ENCODE results near the gene RUFY4.

Gene RUFY4

DNA sequence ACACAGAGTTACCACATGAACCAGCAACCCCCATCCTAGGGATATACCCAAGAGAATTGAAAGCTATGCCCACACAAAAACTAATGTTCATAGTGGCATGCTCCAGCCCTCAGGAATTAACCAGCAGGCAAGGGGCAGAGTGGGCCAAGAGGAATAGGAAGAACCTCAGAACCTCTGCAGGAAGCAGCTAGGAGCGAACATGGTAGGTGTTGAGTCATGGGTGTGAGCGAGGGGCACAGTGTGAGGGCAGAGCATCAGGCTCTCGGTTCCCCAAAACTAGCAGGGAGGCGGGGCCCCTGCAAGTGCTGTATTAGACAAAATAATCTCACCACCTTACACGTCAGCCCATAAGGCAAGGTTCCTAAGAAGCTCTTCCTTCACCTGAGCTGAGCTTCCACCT is 5.6 kb upstream of the RUFY4 start:
- Histone ChIP-seq H3K4me1 (ENCODE audit: control insufficient read depth in 2 of 2, insufficient read depth in 2 of 2, low read length in 2 of 2) (no peaks in the 10 kb centered on the region), H3K9ac (ENCODE audit: low read depth in 1 of 2, low read length in 2 of 2) (no peak overlapping the region), H3K9me3 (ENCODE audit: control insufficient read depth in 2 of 2, low read length in 2 of 2) (no peaks in the 10 kb centered on the region), H3K27ac (ENCODE audit: low read depth in 2 of 2, low read length in 2 of 2) (no peak overlapping the region), H3K36me3 (ENCODE audit: control insufficient read depth in 2 of 2, insufficient read depth in 2 of 2, low read length in 2 of 2) (no peaks in the 10 kb centered on the region), H3K4me3 (ENCODE audit: low read length in 2 of 2) (no peak overlapping the region), H3K27me3 (ENCODE audit: control insufficient read depth in 2 of 2, insufficient read depth in 2 of 2, low read length in 2 of 2) (peaks cover 5 to 12% of the 10 kb centered on the region in 2 donors)

DNA sequence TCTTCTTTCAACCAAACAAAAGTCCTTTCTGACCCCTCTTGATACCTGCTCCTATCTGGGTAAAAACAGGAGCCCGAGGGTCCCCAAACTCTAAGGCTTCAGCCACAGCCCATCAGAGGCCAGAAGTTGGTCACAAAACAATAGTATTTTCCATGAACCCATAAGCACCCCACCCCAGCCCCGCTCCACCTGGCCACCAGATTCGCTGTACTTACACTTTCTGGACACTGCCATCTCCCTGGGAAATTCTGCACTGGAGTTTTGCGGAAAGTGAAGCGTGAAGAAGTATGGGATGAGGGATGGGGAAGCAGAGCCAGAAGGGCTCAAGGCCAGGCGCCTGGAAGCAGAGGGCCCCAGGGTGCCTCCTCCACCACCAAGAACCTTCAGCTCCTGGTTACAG is 5.2 kb upstream of the RUFY4 start:
- no peaks in the 10 kb centered on the region for H3K36me3 ChIP-seq (ENCODE audit: control insufficient read depth in 2 of 2, insufficient read depth in 2 of 2, low read length in 2 of 2)
- no peak overlapping the region for H3K4me3 ChIP-seq (ENCODE audit: low read length in 2 of 2)
- H3K9ac ChIP-seq (ENCODE audit: low read depth in 1 of 2, low read length in 2 of 2), result no peak overlapping the region
- peaks cover 5 to 10% of the 10 kb centered on the region in 2 donors for H3K27me3 ChIP-seq (ENCODE audit: control insufficient read depth in 2 of 2, insufficient read depth in 2 of 2, low read length in 2 of 2)
- no peaks in the 10 kb centered on the region for H3K4me1 ChIP-seq (ENCODE audit: control insufficient read depth in 2 of 2, insufficient read depth in 2 of 2, low read length in 2 of 2)
- no peaks in the 10 kb centered on the region for H3K9me3 ChIP-seq (ENCODE audit: control insufficient read depth in 2 of 2, low read length in 2 of 2)
- no peak overlapping the region for H3K27ac ChIP-seq (ENCODE audit: low read depth in 2 of 2, low read length in 2 of 2)

DNA sequence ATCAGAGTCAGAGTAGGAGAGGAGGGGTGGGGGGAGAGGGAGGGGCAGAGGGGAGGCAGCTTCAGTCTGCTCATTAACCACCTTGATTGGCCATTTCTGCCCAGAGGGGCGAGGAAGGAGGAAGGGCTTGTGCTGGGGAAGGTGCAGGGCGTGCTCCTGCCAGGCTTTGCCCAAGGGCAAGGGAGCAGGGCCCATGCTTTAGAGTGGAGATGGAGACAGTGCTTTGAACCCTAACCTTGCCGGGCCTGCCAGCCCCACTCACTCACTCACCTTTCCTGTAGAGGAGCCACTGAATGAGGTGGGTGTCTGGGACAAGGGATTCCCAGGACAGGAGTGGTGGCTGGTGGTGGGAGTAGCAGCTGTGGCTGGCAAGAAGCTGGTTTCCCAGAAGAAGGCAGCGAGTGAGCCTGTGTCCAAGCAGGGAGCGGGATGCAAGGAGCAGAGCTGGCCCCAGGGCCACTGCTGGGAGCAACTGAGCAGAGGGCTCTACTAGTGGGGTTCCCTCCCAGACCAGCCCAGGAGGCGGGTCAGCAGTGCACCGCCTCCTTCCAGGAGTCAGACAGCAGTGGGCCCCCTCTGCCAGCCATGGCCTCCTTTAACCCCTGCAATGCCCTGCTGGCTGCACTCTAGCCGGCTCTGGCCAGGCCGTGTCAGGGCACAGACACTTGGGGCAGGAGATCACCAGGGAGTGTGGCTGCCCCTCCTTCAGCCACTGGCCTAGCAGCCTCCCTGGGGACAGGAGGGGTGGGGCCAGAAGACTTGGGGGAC is 3.6 kb upstream of the RUFY4 start:
- no peak overlapping the region for H3K27ac ChIP-seq (ENCODE audit: low read depth in 2 of 2, low read length in 2 of 2)
- no peaks in the 10 kb centered on the region for H3K36me3 ChIP-seq (ENCODE audit: control insufficient read depth in 2 of 2, insufficient read depth in 2 of 2, low read length in 2 of 2)
- no peak overlapping the region for H3K9ac ChIP-seq (ENCODE audit: low read depth in 1 of 2, low read length in 2 of 2)
- no peaks in the 10 kb centered on the region for H3K9me3 ChIP-seq (ENCODE audit: control insufficient read depth in 2 of 2, low read length in 2 of 2)
- H3K4me3 ChIP-seq (ENCODE audit: low read length in 2 of 2), result no peak overlapping the region
- peaks cover 5 to 10% of the 10 kb centered on the region in 2 donors for H3K27me3 ChIP-seq (ENCODE audit: control insufficient read depth in 2 of 2, insufficient read depth in 2 of 2, low read length in 2 of 2)
- peaks cover 2% of the 10 kb centered on the region in 2 donors for H3K4me1 ChIP-seq (ENCODE audit: control insufficient read depth in 2 of 2, insufficient read depth in 2 of 2, low read length in 2 of 2)

DNA sequence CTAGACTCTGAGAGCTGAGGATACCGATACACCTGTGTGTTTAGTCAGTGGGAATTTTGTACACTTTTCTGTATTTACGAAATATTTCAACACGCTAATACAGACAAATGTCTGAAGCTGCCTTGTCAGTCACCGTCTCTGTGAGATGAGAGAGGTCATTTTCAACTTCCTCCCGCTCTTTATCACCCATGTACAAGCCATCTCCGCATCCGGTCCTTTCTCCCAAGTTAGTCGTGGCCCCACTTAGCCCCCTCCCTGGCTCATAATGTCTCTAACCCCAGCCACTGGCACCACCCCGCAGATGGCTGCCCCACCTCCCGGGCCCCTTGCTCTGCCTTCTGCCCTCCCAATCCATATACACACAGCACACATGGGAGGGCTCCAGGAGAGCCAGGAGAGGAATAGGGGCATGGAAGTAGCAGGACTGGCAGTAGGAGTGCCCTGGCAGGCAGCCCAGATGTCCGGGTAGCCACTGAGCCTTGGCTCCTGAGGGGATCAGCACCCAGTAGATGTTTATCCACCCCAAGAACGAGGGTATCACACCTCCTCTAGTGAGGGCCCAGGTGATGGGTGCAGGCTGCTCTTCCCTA is 2.0 kb upstream of the RUFY4 start:
- Histone ChIP-seq H3K9ac (ENCODE audit: low read depth in 1 of 2, low read length in 2 of 2) (no peak overlapping the region), H3K27me3 (ENCODE audit: control insufficient read depth in 2 of 2, insufficient read depth in 2 of 2, low read length in 2 of 2) (peaks cover 8 to 10% of the 10 kb centered on the region in 2 donors), H3K36me3 (ENCODE audit: control insufficient read depth in 2 of 2, insufficient read depth in 2 of 2, low read length in 2 of 2) (no peaks in the 10 kb centered on the region), H3K9me3 (ENCODE audit: control insufficient read depth in 2 of 2, low read length in 2 of 2) (no peaks in the 10 kb centered on the region), H3K4me1 (ENCODE audit: control insufficient read depth in 2 of 2, insufficient read depth in 2 of 2, low read length in 2 of 2) (peaks cover 2% of the 10 kb centered on the region in 2 donors), H3K27ac (ENCODE audit: low read depth in 2 of 2, low read length in 2 of 2) (no peak overlapping the region), H3K4me3 (ENCODE audit: low read length in 2 of 2) (no peak overlapping the region)

DNA sequence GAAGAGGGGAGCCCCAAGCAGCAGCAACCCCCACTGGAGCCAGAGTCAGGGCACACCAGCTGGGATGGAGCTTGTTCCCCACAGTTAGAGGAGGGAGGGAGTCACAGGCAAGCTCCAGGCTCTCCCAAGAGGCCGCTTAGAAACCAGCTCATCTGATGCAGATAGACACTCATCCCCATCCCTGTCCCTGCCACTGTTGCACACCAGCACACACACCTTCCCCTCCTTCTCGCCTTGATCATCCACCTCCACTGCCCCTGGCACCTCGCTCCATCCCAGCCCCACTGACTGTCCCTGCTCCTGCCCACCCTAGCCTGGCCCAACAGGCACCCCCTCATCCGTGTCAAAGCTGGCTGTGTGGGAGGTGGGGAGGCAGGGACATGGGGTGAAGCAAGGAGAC is 1.5 kb upstream of the RUFY4 start:
- Histone ChIP-seq H3K36me3 (ENCODE audit: control insufficient read depth in 2 of 2, insufficient read depth in 2 of 2, low read length in 2 of 2) (no peaks in the 10 kb centered on the region), H3K4me3 (ENCODE audit: low read length in 2 of 2) (no peak overlapping the region), H3K27me3 (ENCODE audit: control insufficient read depth in 2 of 2, insufficient read depth in 2 of 2, low read length in 2 of 2) (peaks cover 8 to 10% of the 10 kb centered on the region in 2 donors), H3K9ac (ENCODE audit: low read depth in 1 of 2, low read length in 2 of 2) (no peak overlapping the region), H3K9me3 (ENCODE audit: control insufficient read depth in 2 of 2, low read length in 2 of 2) (no peaks in the 10 kb centered on the region), H3K27ac (ENCODE audit: low read depth in 2 of 2, low read length in 2 of 2) (no peak overlapping the region), H3K4me1 (ENCODE audit: control insufficient read depth in 2 of 2, insufficient read depth in 2 of 2, low read length in 2 of 2) (peaks cover 2% of the 10 kb centered on the region in 2 donors)

DNA sequence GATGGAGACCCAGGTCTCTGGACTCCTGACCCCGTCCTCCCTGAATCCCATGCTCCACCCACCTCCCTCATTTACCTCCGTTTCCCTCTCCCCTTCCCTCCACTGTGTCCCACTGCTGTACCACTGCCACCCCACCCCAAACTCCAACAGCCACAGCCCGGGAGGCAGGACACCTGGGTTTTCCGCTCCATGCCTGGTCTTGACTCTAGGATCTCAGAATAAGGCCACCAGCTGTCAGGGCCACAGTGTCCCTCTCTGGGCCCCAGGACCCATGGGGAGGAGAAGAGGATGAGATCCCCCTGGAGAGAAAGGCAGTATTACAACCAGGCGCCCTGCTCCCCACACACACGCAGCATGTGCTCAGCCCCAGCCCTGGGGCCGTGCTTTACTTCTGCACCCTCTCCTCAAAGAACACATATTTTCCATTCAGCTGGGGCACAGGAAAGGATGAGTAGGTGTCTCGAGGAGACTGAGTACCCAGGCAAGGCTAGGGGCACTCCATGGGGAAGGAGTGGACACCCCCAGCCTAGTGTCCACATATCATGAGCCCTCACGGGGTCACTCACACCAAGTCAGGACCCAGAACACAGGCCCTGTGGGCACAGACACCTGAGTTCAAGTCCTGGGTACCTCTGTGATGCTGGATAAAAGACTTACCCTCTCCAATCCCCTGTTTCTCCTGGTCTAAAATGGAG is 700 bp downstream of the RUFY4 start:
- Histone ChIP-seq H3K9me3 (ENCODE audit: control insufficient read depth in 2 of 2, low read length in 2 of 2) (no peaks in the 10 kb centered on the region), H3K27me3 (ENCODE audit: control insufficient read depth in 2 of 2, insufficient read depth in 2 of 2, low read length in 2 of 2) (peaks cover 8 to 10% of the 10 kb centered on the region in 2 donors), H3K4me1 (ENCODE audit: control insufficient read depth in 2 of 2, insufficient read depth in 2 of 2, low read length in 2 of 2) (peaks cover 2% of the 10 kb centered on the region in 2 donors), H3K27ac (ENCODE audit: low read depth in 2 of 2, low read length in 2 of 2) (no peak overlapping the region), H3K36me3 (ENCODE audit: control insufficient read depth in 2 of 2, insufficient read depth in 2 of 2, low read length in 2 of 2) (no peaks in the 10 kb centered on the region), H3K9ac (ENCODE audit: low read depth in 1 of 2, low read length in 2 of 2) (no peak overlapping the region), H3K4me3 (ENCODE audit: low read length in 2 of 2) (no peak overlapping the region)

DNA sequence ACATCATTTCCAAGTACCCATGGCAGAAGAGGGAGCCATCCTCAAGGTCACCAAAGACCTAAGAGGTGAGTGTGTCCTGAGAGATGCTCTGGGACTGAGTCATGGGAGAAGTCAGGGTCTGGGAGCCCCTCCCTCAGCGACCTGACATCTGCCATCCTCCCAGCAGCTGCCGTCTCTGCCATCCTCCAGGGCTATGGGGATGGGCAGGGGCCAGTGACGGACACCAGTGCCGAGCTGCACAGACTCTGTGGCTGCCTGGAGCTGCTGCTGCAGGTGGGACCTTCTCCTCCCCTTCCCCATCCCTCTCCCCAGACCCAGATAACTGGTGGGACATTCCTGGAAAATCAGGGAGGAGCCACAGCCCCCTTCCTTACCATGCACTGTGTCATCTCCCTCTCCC is 1.5 kb downstream of the RUFY4 start:
- Histone ChIP-seq H3K27ac (ENCODE audit: low read depth in 2 of 2, low read length in 2 of 2) (no peak overlapping the region), H3K9me3 (ENCODE audit: control insufficient read depth in 2 of 2, low read length in 2 of 2) (no peaks in the 10 kb centered on the region), H3K4me3 (ENCODE audit: low read length in 2 of 2) (no peak overlapping the region), H3K4me1 (ENCODE audit: control insufficient read depth in 2 of 2, insufficient read depth in 2 of 2, low read length in 2 of 2) (peaks cover 2% of the 10 kb centered on the region in 2 donors), H3K9ac (ENCODE audit: low read depth in 1 of 2, low read length in 2 of 2) (no peak overlapping the region), H3K36me3 (ENCODE audit: control insufficient read depth in 2 of 2, insufficient read depth in 2 of 2, low read length in 2 of 2) (no peaks in the 10 kb centered on the region), H3K27me3 (ENCODE audit: control insufficient read depth in 2 of 2, insufficient read depth in 2 of 2, low read length in 2 of 2) (peaks cover 8 to 10% of the 10 kb centered on the region in 2 donors)

DNA sequence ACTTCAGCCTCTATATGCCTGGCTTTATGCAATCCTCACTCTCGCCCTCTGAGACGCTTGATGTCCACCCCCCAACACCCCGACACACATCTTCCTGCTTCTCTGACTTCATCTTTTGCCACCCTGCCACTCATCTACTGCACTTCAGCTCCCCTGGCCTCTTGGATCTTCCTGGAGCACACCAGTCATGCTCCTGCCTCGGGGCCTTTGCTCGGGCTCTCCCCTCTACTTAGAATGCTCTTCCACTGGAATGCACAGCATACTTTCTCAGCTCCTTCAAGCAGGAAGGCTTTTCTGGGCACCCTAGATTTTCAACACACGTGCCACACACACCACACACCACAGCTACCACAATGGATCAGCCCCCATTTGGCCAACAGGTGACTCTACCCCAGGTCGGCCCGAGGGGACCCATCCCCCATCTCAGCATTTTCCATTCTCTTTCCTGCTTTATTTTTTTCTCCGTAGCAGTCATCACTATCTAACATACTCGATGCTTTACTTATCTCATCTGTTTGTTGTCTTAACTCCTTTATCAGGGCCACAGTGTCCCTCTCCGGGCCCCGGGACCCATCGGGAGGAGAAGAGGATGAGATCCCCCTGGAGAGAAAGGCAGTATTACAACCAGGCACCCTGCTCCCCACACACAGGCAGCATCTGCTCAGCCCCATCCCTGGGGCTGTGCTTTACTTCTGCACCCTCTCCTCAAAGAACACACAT is 2.3 kb downstream of the RUFY4 start:
- no peak overlapping the region for H3K9ac ChIP-seq (ENCODE audit: low read depth in 1 of 2, low read length in 2 of 2)
- no peaks in the 10 kb centered on the region for H3K9me3 ChIP-seq (ENCODE audit: control insufficient read depth in 2 of 2, low read length in 2 of 2)
- H3K4me3 ChIP-seq (ENCODE audit: low read length in 2 of 2), result no peak overlapping the region
- peaks cover 2% of the 10 kb centered on the region in 2 donors for H3K4me1 ChIP-seq (ENCODE audit: control insufficient read depth in 2 of 2, insufficient read depth in 2 of 2, low read length in 2 of 2)
- no peaks in the 10 kb centered on the region for H3K36me3 ChIP-seq (ENCODE audit: control insufficient read depth in 2 of 2, insufficient read depth in 2 of 2, low read length in 2 of 2)
- no peak overlapping the region for H3K27ac ChIP-seq (ENCODE audit: low read depth in 2 of 2, low read length in 2 of 2)
- peaks cover 8 to 10% of the 10 kb centered on the region in 2 donors for H3K27me3 ChIP-seq (ENCODE audit: control insufficient read depth in 2 of 2, insufficient read depth in 2 of 2, low read length in 2 of 2)

DNA sequence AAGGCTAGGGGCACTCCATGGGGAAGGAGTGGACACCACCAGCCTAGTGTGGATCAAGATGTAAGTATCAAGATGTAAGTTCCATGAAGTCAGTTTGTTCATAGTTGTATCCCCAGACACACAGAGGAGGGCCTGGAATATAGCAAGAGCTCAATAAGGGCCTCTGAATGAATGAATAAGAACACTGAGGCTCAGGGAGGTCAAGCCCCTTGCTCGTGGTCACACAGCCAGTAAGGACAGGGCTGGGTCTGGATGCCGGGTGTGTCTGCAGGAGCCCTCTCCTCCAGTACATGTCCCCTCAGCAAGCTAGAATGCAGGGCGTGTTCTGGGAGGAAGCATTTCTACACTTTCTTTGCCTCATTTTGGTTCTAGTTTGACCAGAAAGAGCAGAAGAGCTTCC is 2.9 kb downstream of the RUFY4 start:
- Histone ChIP-seq H3K27me3 (ENCODE audit: control insufficient read depth in 2 of 2, insufficient read depth in 2 of 2, low read length in 2 of 2) (peaks cover 6 to 10% of the 10 kb centered on the region in 2 donors), H3K4me1 (ENCODE audit: control insufficient read depth in 2 of 2, insufficient read depth in 2 of 2, low read length in 2 of 2) (peaks cover 2% of the 10 kb centered on the region in 2 donors), H3K36me3 (ENCODE audit: control insufficient read depth in 2 of 2, insufficient read depth in 2 of 2, low read length in 2 of 2) (no peaks in the 10 kb centered on the region), H3K9ac (ENCODE audit: low read depth in 1 of 2, low read length in 2 of 2) (no peak overlapping the region), H3K27ac (ENCODE audit: low read depth in 2 of 2, low read length in 2 of 2) (no peak overlapping the region), H3K4me3 (ENCODE audit: low read length in 2 of 2) (no peak overlapping the region), H3K9me3 (ENCODE audit: control insufficient read depth in 2 of 2, low read length in 2 of 2) (no peaks in the 10 kb centered on the region)
